Activated naive CD8-positive, alpha-beta T cell treated with anti-CD3 and anti-CD28 coated beads, Interleukin-2, amount 50 U/mL, for 24 hours (primary cell): ENCODE data around the gene MAN2A1.

Experiments used
- ATAC-seq: fragments of 150-1000 bp; cut with Tn5 transposase; one replicate; pipeline ENCODE4 v1.10.0; 2021
- DNase-seq: peaks from one replicate; pipeline ENCODE4 v3.0.0; 2021
- H3K27ac Mint-ChIP-seq: one replicate; pipeline ENCODE4 v1.8.0; 2021; ENCODE audit warnings: mild to moderate bottlenecking, mixed read lengths
- H3K27me3 Mint-ChIP-seq: one replicate; pipeline ENCODE4 v1.8.0; 2021; ENCODE audit warnings: mixed read lengths
- H3K36me3 Mint-ChIP-seq: one replicate; pipeline ENCODE4 v1.8.0; 2021; ENCODE audit warnings: low read depth, mixed read lengths
- H3K4me1 Mint-ChIP-seq: one replicate; pipeline ENCODE4 v1.8.0; 2021; ENCODE audit warnings: mixed read lengths
- H3K4me3 Mint-ChIP-seq: one replicate; pipeline ENCODE4 v1.8.0; 2021; ENCODE audit warnings: mild to moderate bottlenecking, moderate library complexity, mixed read lengths
- H3K9me3 Mint-ChIP-seq: one replicate; pipeline ENCODE4 v1.8.0; 2021; ENCODE audit warnings: mixed read lengths

MAN2A1 gene

DNA sequence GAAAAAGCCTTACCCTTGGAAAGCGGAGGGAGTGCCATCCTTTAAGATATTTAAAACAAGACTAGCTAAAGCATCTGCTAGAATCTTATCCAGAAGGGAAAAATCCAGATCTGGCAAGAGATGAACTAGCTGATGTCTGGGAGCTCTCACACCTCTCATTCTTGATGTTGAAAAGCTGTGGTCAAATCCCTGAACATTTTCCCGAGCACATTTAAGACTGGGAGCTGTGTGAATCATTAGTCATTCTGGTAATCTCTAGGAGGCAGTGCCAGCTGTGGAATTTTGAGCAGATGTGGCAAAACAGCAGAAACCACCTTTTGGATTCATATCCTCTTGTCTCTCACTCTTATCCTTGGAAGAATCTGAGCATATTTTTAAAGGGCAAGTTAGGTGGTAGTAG, 218.0 kb downstream of the MAN2A1 start:
- no peak for ATAC-seq
- Mint-ChIP-seq H3K27me3 (no peaks in the 10 kb centered on the region), H3K9me3 (no peaks in the 10 kb centered on the region), H3K4me3 (no peak overlapping the region), H3K4me1 (peaks cover 9% of the 10 kb centered on the region), H3K27ac (no peak overlapping the region), H3K36me3 (no peaks in the 10 kb centered on the region)
- DNase-seq: no peak

DNA sequence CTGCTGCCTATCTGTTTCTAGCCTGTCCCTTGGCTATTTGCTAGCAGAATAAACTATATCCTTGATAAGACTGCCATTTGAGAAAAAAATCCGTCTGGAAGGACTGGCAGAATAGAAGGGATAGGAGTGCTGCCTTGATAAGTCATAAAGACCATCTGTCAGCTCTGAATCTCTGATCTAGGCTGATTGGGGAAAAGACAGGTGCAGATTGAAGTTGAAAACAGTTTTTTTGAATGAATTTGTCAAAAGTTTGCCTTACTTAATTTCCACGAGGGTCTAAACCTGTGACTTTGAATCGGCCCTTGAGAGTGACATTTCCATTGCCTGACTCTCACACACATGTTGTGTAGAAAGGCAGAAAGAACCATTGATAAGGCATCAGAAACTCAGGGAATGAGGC, 218.6 kb downstream of the MAN2A1 start:
- H3K4me3 Mint-ChIP-seq: no peak overlapping the region
- ATAC-seq: no peak

DNA sequence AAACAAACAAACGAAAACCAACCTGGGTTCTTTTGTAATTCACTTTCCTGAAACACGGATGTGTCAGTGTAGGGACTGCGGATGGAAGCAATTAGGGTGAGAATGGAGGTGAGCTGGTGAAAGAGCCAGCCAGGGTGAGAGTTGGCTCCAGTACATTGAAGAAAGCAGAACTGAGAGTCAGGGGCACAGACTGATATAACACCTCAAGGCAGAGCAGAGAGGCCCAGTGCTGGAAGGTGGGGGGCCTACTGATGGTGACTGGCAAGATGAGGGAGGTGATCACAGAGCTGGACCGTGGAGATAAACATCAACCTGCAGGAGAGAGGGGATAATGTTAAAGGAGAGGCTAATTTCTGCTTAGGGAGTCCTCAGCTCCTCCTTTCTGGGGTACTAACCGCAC, 221.1 kb downstream of the MAN2A1 start:
- H3K4me3 Mint-ChIP-seq: no peak overlapping the region

More for the DNA sequence above, 218.6 kb downstream of the MAN2A1 start:
- peaks cover 9% of the 10 kb centered on the region for H3K4me1 Mint-ChIP-seq
- H3K27me3 Mint-ChIP-seq: no peaks in the 10 kb centered on the region
- H3K27ac Mint-ChIP-seq: no peak overlapping the region
- no peak for DNase-seq
- no peaks in the 10 kb centered on the region for H3K36me3 Mint-ChIP-seq
- H3K9me3 Mint-ChIP-seq: no peaks in the 10 kb centered on the region

DNA sequence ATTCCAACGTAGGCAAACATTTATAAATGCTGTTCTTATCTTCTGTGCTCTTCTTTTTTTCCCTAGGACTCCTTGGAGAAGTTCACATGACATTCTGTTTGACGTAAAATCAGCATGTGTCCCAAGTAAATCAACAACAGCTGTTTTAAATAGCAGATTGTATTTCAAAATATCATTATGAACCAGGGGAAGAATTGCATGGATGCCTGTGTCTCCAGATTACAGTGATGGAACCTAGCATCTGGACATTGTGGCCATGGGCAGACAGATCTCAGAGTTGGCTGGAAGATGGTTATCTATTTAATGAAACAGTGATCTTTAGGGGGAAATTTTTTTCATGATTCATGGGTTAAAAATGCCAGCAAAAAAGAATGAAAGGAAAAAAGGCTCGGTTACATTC, 222.0 kb downstream of the MAN2A1 start:
- no peak overlapping the region for H3K4me3 Mint-ChIP-seq
- no peak for DNase-seq
- no peak for ATAC-seq

More for the DNA sequence above, 221.1 kb downstream of the MAN2A1 start:
- no peak for DNase-seq
- H3K4me1 Mint-ChIP-seq: peaks cover 12% of the 10 kb centered on the region
- H3K9me3 Mint-ChIP-seq: no peaks in the 10 kb centered on the region
- H3K27ac Mint-ChIP-seq: no peak overlapping the region
- no peaks in the 10 kb centered on the region for H3K27me3 Mint-ChIP-seq
- no peaks in the 10 kb centered on the region for H3K36me3 Mint-ChIP-seq
- no peak for ATAC-seq

DNA sequence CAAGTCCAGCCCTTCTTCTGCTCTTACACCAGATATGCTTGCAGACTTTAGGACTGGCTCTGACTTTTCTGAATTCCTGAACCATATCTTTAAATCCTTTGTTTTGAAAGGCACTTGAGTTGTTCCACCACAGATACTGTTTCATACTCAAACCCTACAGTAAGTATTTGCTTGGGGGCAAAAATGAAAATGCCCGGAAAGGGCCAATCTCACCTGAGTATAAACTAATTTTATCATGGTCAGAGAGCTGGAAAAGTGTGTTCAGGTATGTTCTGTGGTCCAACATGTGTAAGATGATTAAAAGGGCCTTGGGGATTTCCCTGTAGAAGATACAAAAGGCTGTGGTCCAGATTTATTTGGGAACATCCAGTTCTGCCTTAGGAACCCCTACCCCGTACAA, 225.2 kb downstream of the MAN2A1 start:
- Mint-ChIP-seq H3K27me3 (no peaks in the 10 kb centered on the region), H3K4me3 (no peak overlapping the region), H3K27ac (no peak overlapping the region), H3K36me3 (no peaks in the 10 kb centered on the region), H3K4me1 (peaks cover 6% of the 10 kb centered on the region), H3K9me3 (peaks cover 5% of the 10 kb centered on the region)
- ATAC-seq: no peak
- DNase-seq: no peak

More for the DNA sequence above, 222.0 kb downstream of the MAN2A1 start:
- no peak overlapping the region for H3K27ac Mint-ChIP-seq
- peaks cover 11% of the 10 kb centered on the region for H3K4me1 Mint-ChIP-seq
- no peaks in the 10 kb centered on the region for H3K27me3 Mint-ChIP-seq
- H3K36me3 Mint-ChIP-seq: no peaks in the 10 kb centered on the region
- no peaks in the 10 kb centered on the region for H3K9me3 Mint-ChIP-seq

DNA sequence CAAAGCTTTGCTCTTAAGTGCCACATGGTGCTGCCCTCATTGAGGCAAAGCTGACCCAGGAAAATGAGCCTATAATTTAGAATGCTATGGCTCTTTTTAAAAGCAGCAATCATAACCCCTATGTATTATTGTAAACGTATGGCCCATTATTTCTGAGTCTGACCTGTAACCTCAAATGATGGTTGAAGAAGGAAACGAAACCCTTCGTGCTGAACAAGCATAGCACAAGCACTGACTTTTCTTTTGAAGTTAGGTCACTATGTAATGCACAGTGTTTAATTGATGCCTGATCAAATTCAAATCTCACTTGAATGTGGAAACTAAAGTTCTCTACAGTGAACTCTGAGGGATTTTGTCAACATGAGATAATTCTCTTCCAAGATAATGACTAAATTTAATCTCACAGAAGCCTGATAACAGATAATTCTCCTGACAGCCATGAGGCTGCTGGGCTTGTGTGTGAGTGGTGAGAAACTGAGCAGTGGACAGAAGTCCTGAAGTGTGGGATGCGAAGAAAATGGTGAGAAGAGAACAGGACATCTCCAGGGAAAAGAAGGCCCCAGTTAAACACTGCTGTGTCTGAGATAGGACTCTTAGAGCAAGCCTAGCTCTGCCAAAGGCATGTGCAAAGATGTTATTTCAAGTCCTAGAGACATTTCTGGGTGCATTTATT, 226.9 kb downstream of the MAN2A1 start:
- peaks cover 5% of the 10 kb centered on the region for H3K9me3 Mint-ChIP-seq
- H3K27ac Mint-ChIP-seq: no peak overlapping the region
- H3K27me3 Mint-ChIP-seq: no peaks in the 10 kb centered on the region
- H3K4me1 Mint-ChIP-seq: peaks cover 17% of the 10 kb centered on the region
- DNase-seq: no peak
- ATAC-seq: no peak
- H3K4me3 Mint-ChIP-seq: no peak overlapping the region
- H3K36me3 Mint-ChIP-seq: no peaks in the 10 kb centered on the region
